Lower lobe of right lung (tissue), 2 donors: ENCODE results near the gene SMIM20. TPM values are rescaled to one million over a fixed set of nuclear protein-coding genes. Genes with fewer than 3 reads are reported as not detected.

Source experiments
- ATAC-seq, 2 donors: fragments of 200-7000 bp; cut with Tn5 transposase; one replicate each; pipeline ENCODE4 v1.9.1; 2020 to 2022; ENCODE audit warnings: mild to moderate bottlenecking in 2 of 2, moderate library complexity in 2 of 2
- DNase-seq: peaks from one replicate; pipeline ENCODE4 v3.0.0-alpha.2; 2020
- H3K27ac ChIP-seq: fragments of 200-600 bp; one replicate; pipeline ENCODE4 v1.8.0; 2022
- H3K27me3 ChIP-seq: fragments of 200-600 bp; one replicate; pipeline ENCODE4 v1.8.0; 2022; ENCODE audit warnings: low read depth
- H3K36me3 ChIP-seq: fragments of 200-600 bp; one replicate; pipeline ENCODE4 v1.8.0; 2022; ENCODE audit warnings: mild to moderate bottlenecking
- H3K4me1 ChIP-seq: fragments of 200-600 bp; one replicate; pipeline ENCODE4 v1.8.0; 2022
- H3K4me3 ChIP-seq: fragments of 200-600 bp; one replicate; pipeline ENCODE4 v1.8.0; 2022; ENCODE audit warnings: mild to moderate bottlenecking
- H3K9me3 ChIP-seq: fragments of 200-600 bp; one replicate; pipeline ENCODE4 v1.8.0; 2022
- CTCF ChIP-seq: fragments of 200-600 bp; IDR thresholded peaks from one replicate; pipeline ENCODE4 v1.8.0; 2022; ENCODE audit warnings: antibody characterized with exemption, mild to moderate bottlenecking
- intact Hi-C: fragments of 100-400 bp; cut with DNase I; formaldehyde crosslinking; loops from one replicate; pipeline ENCODE4 v1.11.0; 2022
- total RNA-seq: library from RNA; stranded (reverse); fragmentation: NEBNext Ultra II Directional; extraction: Animal tissue kit (Norgen Biotek cat#: 25700); gene quantifications from one replicate; pipeline ENCODE4 v1.2.1, GENCODE V29; 2021
- donor health status: DM: no; HTN: yes; CAD: no; lungs with severe emphysema.

The SMIM20 gene
- total RNA-seq, 1 donor from 2014 or later, result 25.7 TPM

GRCh38 chr4:25914670-25915352, 791 bp downstream of the SMIM20 start:
- Histone ChIP-seq H3K9me3 (no peaks in the 10 kb centered on the region), H3K36me3 (no peaks in the 10 kb centered on the region), H3K4me3 (peak overlapping the region; percentile 67), H3K27me3 (no peaks in the 10 kb centered on the region), H3K27ac (peak overlapping the region; percentile 90), H3K4me1 (peaks cover 16% of the 10 kb centered on the region)
- intact Hi-C loops, result no loop called here
- no peak for TF ChIP-seq CTCF
- no peak for ATAC-seq
- DNase-seq, result no peak

DNA sequence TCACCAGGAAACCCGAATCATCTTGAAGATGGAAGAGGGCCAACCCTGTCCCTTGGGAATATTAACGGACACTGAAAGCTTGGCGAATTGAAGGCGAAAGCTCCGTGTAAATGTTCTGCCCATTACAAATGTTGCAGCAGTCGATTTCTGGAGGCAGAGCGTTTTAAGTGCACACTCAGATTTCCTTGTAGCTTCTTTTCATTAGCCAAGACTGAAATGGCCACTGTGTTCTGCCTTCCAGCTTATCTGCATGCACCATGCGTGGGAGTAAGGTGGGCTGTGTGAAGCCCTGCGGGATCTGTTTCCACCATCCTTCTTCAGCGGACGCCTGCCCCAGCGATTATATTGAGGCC, 1.3 kb downstream of the SMIM20 start:
- Histone ChIP-seq H3K4me3 (peak overlapping the region; percentile 67), H3K27ac (no peak overlapping the region), H3K36me3 (no peaks in the 10 kb centered on the region), H3K27me3 (no peaks in the 10 kb centered on the region), H3K9me3 (no peaks in the 10 kb centered on the region), H3K4me1 (peaks cover 16% of the 10 kb centered on the region)
- ATAC-seq (no peak), DNase-seq (no peak)
- TF ChIP-seq CTCF, result no peak
- intact Hi-C loops, result no loop called here

- DNase-seq (no peak), ATAC-seq (no peak)
- TF ChIP-seq CTCF, result no peak
These were observed 2.9 kb downstream of the SMIM20 start for GRCh38 chr4:25916870-25917269.

GRCh38 chr4:25919676-25920075, 5.7 kb downstream of the SMIM20 start:
- TF ChIP-seq CTCF, result no peak
- peaks cover 12% of the 10 kb centered on the region for H3K4me1 ChIP-seq
- no peak for ATAC-seq
- H3K9me3 ChIP-seq, result no peaks in the 10 kb centered on the region
- H3K27ac ChIP-seq, result no peak overlapping the region
- intact Hi-C loops, result no loop called here
- no peak overlapping the region for H3K4me3 ChIP-seq
- H3K36me3 ChIP-seq, result no peaks in the 10 kb centered on the region
- no peaks in the 10 kb centered on the region for H3K27me3 ChIP-seq
- no peak for DNase-seq

More at GRCh38 chr4:25916870-25917269, 2.9 kb downstream of the SMIM20 start:
- Histone ChIP-seq H3K4me1 (peaks cover 16% of the 10 kb centered on the region), H3K27me3 (no peaks in the 10 kb centered on the region), H3K27ac (no peak overlapping the region), H3K36me3 (no peaks in the 10 kb centered on the region), H3K4me3 (no peak overlapping the region), H3K9me3 (no peaks in the 10 kb centered on the region)
- intact Hi-C loops, result no loop called here

- no peaks in the 10 kb centered on the region for H3K27me3 ChIP-seq
- TF ChIP-seq CTCF, result no peak
- intact Hi-C loops, result no loop called here
- peaks cover 18% of the 10 kb centered on the region for H3K4me1 ChIP-seq
- DNase-seq, result no peak
- H3K36me3 ChIP-seq, result no peaks in the 10 kb centered on the region
- no peak overlapping the region for H3K4me3 ChIP-seq
- no peaks in the 10 kb centered on the region for H3K9me3 ChIP-seq
- H3K27ac ChIP-seq, result no peak overlapping the region
- no peak for ATAC-seq
These were observed 7.9 kb downstream of the SMIM20 start for GRCh38 chr4:25921922-25922321.
